Kidney (tissue), 14 donors: ENCODE data around the gene NAA16. TPM values are rescaled to one million over a fixed set of nuclear protein-coding genes. Genes with fewer than 3 reads are reported as not detected.

Source experiments
- DNase-seq, 5 donors: peaks; one replicate each; pipeline ENCODE4 v3.0.0-alpha.2; 2013 to 2020
- FAIRE-seq: peaks from 2 replicates; lab custom pipeline; 2012; peaks lifted over from hg19 to GRCh38; lab: Jason Lieb, UNC
- H3K27ac ChIP-seq, 2 donors: one replicate each; pipeline ENCODE4 v1.7.0; 2013; ENCODE audit warnings: low read depth in 2 of 2, low read length in 2 of 2, inconsistent platforms in 1 of 2
- H3K27me3 ChIP-seq: one replicate; pipeline ENCODE4 v1.7.1; 2013; ENCODE audit warnings: low read length, inconsistent platforms; ENCODE audit not compliant: control insufficient read depth, insufficient read depth
- H3K36me3 ChIP-seq, 3 donors: one replicate each; pipeline versions ENCODE4 v1.7.0 to v1.7.1; 2013; ENCODE audit warnings: low read length in 3 of 3, control low read depth in 1 of 3, inconsistent platforms in 1 of 3; ENCODE audit not compliant: insufficient read depth in 3 of 3, control insufficient read depth in 2 of 3
- H3K4me1 ChIP-seq, 3 donors: one replicate each; pipeline versions ENCODE4 v1.7.0 to v1.7.1; 2013; ENCODE audit warnings: low read length in 3 of 3, inconsistent platforms in 1 of 3, low read depth in 1 of 3; ENCODE audit not compliant: control insufficient read depth in 2 of 3, insufficient read depth in 2 of 3
- H3K4me3 ChIP-seq, 3 donors: one replicate each; pipeline versions ENCODE4 v1.7.0 to v1.8.1; 2013; ENCODE audit warnings: low read length in 3 of 3, control low read depth in 1 of 3, inconsistent platforms in 1 of 3
- H3K9ac ChIP-seq, 3 donors: one replicate each; pipeline versions ENCODE4 v1.7.0 to v1.7.1; 2013; ENCODE audit warnings: low read length in 3 of 3, control low read depth in 1 of 3, inconsistent platforms in 1 of 3
- H3K9me3 ChIP-seq, 3 donors: one replicate each; pipeline versions ENCODE4 v1.7.0 to v1.7.1; 2013; ENCODE audit warnings: low read length in 3 of 3, control low read depth in 1 of 3, inconsistent platforms in 1 of 3; ENCODE audit not compliant: control insufficient read depth in 2 of 3, insufficient read depth in 1 of 3
- CTCF ChIP-seq: IDR thresholded peaks from 3 replicates; pipeline ENCODE4 v1.5.1; 2012; ENCODE audit warnings: mild to moderate bottlenecking, moderate library complexity, borderline replicate concordance; ENCODE audit not compliant: insufficient read depth; ENCODE audit errors: extremely low read depth
- intact Hi-C: fragments of 100-400 bp; cut with DNase I; formaldehyde crosslinking; loops from one replicate; pipeline ENCODE4 v1.11.1; 2022
- polyA plus RNA-seq: library from polyadenylated mRNA; stranded (reverse); fragments of 350-450 nt; fragmentation: Illumina TruSeq; extraction: RNeasy Lipid Tissue Mini Kit (QIAGEN cat#74804); gene quantifications from one replicate; pipeline ENCODE4 v1.2.3, GENCODE V29; 2014; ENCODE audit warnings: low read depth, low replicate concordance; ENCODE audit not compliant: insufficient read depth
- total RNA-seq: library from RNA; stranded (reverse); fragmentation: NEBNext Ultra II Directional; extraction: Animal tissue kit (Norgen Biotek cat#: 25700); gene quantifications from one replicate; pipeline ENCODE4 v1.2.1, GENCODE V29; 2021
- donor health status: control.
- donor health status: control.
- donor health status: control.
- donor health status: control.
- donor health status: control.
- donor health status: DM: yes; HTN: yes; CAD: no.
- donor health status: Normal renal cell carcinoma (clear cell type).

The NAA16 gene
- total and polyA plus RNA-seq, 2 donors from 2014 or later = 6.4 to 22.3 TPM

DNA sequence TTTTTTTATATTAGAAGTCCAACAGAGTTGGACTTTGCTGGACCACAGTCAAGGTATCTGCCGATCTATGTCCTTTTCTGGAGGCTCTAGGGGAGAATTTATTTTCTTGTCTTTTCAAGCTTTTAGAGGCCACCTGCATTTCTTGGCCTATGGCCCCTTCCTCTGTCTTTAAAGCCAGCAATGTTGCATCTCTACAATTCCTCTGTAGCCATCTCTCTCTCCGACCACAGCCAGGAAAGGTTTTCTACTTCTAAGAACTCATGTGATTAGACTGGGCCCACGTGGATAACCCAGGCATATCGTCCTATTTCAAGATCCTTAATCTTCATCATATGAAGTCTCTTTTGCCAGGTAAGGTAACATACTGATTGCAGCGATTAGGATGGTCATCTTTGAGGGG, 102.8 kb downstream of the NAA16 start:
- no peaks in the 10 kb centered on the region for H3K4me1 ChIP-seq
- H3K27me3 ChIP-seq = no peaks in the 10 kb centered on the region
- no peak for DNase-seq
- H3K36me3 ChIP-seq = no peaks in the 10 kb centered on the region
- no peak for FAIRE-seq
- H3K9ac ChIP-seq = no peak overlapping the region
- H3K9me3 ChIP-seq = no peaks in the 10 kb centered on the region
- TF ChIP-seq CTCF = no peak
- intact Hi-C loops = no loop called here
- H3K27ac ChIP-seq = no peak overlapping the region
- no peak overlapping the region for H3K4me3 ChIP-seq

GRCh38 chr13:41416276-41416675, 105.2 kb downstream of the NAA16 start:
- Histone ChIP-seq H3K27ac (no peak overlapping the region), H3K27me3 (no peaks in the 10 kb centered on the region), H3K4me3 (no peak overlapping the region), H3K36me3 (no peaks in the 10 kb centered on the region), H3K4me1 (no peaks in the 10 kb centered on the region), H3K9me3 (no peaks in the 10 kb centered on the region), H3K9ac (no peak overlapping the region)
- FAIRE-seq (no peak), DNase-seq (no peak)
- intact Hi-C loops = no loop called here
- TF ChIP-seq CTCF = no peak

- H3K36me3 ChIP-seq = no peaks in the 10 kb centered on the region
- FAIRE-seq = no peak
- no peaks in the 10 kb centered on the region for H3K27me3 ChIP-seq
- H3K4me1 ChIP-seq = no peaks in the 10 kb centered on the region
- intact Hi-C loops = no loop called here
- peak in 2 of 5 donors; percentile 7 to 68 for DNase-seq
- no peaks in the 10 kb centered on the region for H3K9me3 ChIP-seq
- H3K9ac ChIP-seq = no peak overlapping the region
- no peak overlapping the region for H3K4me3 ChIP-seq
- no peak overlapping the region for H3K27ac ChIP-seq
- TF ChIP-seq CTCF = no peak
Measured at GRCh38 chr13:41418027-41418426, 107.0 kb downstream of the NAA16 start.

DNA sequence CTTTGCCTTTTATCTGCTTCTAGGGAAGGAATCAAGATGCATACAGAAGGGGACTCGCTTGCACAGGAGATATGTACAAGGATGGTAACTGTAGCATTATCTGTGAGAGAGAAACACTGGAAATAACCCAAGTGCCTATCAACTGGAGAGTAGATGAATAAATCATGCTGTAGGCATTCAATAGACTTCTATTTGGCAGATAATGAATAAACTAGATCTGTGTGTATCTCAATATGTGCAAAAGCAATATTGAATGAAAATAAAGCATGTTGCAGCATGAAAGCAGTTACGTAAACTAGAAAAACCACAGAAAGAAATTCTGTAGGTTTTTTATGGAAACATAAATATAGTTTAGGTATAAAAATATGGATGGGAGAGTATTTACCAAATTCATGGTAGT, 107.7 kb downstream of the NAA16 start:
- Histone ChIP-seq H3K4me3 (no peak overlapping the region), H3K9me3 (no peaks in the 10 kb centered on the region), H3K36me3 (no peaks in the 10 kb centered on the region), H3K4me1 (no peaks in the 10 kb centered on the region), H3K27me3 (no peaks in the 10 kb centered on the region), H3K27ac (no peak overlapping the region), H3K9ac (no peak overlapping the region)
- no peak for DNase-seq
- TF ChIP-seq CTCF = no peak
- FAIRE-seq = no peak
- intact Hi-C loops = no loop called here
